ENCODE results near the gene MRPS21. TPM values are rescaled to one million over a fixed set of nuclear protein-coding genes. Genes with fewer than 3 reads are reported as not detected.

Gene MRPS21
- polyA plus RNA-seq, 2 of the 4 experiments (the other 2 are of a cell fraction) = 95.7 to 113 TPM

DNA sequence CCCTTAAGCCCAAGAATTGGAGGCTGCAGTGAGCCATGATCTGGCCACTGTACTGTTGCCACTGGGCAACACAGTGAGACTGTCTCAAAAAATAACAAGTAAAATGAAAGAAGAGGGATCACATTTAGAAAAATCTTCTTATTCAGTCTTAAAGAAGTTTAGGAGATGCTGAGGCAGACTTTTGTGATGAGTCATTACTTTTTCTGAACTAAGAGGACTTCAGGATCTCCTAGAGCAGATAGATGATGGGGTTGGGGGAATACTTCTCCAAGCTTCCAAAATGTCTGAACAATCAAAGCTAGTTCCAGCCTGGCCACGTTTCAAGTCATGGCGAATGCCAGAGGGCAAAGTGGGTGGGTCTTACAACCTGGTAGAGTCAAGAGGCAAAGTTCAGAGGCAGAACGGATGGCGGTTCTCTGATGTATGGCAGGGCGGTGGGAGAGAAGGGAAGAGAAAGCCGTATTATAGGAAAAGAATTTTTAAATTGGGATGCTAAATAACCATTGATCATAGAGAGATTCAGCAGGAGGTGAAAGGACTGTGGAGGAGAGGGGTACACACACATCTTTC lies 13.4 kb upstream of the MRPS21 start:
- no peak for FAIRE-seq
- H3K27ac ChIP-seq = peak overlapping the region in 1 of 2 experiments; percentile 78; a peak in 1 of 6 replicates
- ATAC-seq = no peak
- peak overlapping the region; percentile 95 for H3K4me2 ChIP-seq
- no peak overlapping the region for H3K4me3 ChIP-seq
- DNase-seq (ENCODE audit: low read depth in 1 of 2, low spot score in 1 of 2) = no peak
- 72% methylated on average over 6 of the region's 6 CpGs for WGBS (ENCODE audit: missing lambda C conversion rate)
- H3K4me1 ChIP-seq = peaks cover 13% of the 10 kb centered on the region; the same call in 2 of the 3 replicates
- ChIA-PET CTCF (interaction anchor here (0.6 to 13.0 kb wide), 7 partner anchors 9 to 476 kb away, joined by 3 to 172 read pairs (median 6); partner anchors contain the start of genes APH1A, C1orf54 and CA14), POLR2A (interaction anchor here (0.9 kb wide), 1 partner anchor 11 kb away, joined by 6 read pairs; the partner anchor contains the start of gene APH1A)
- TF ChIP-seq HMGXB4 (CRISPR knock-in tag; IDR thresholded peaks at IDR 0.05; ENCODE audit: borderline replicate concordance) (no peak), BHLHE40 (IDR thresholded peaks at IDR 0.05; ENCODE audit: low read depth, low read length) (no peak), MYC (IDR thresholded peaks at IDR 0.05; ENCODE audit: borderline replicate concordance, low read length) (no peak), NFE2L2 (conservative IDR thresholded peaks at IDR 0.05; ENCODE audit: low read length) (0 out of 2 replicates have a peak, but pooled peaks have one; percentile 33), MAFK (IDR thresholded peaks at IDR 0.05; ENCODE audit: partially characterized antibody) (peak; percentile 83)
- TF ChIP-seq, protein P1, sequence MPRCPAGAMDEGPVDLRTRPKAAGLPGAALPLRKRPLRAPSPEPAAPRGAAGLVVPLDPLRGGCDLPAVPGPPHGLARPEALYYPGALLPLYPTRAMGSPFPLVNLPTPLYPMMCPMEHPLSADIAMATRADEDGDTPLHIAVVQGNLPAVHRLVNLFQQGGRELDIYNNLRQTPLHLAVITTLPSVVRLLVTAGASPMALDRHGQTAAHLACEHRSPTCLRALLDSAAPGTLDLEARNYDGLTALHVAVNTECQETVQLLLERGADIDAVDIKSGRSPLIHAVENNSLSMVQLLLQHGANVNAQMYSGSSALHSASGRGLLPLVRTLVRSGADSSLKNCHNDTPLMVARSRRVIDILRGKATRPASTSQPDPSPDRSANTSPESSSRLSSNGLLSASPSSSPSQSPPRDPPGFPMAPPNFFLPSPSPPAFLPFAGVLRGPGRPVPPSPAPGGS (IDR thresholded peaks at IDR 0.05) = no peak
- TF ChIP-seq, protein P2, sequence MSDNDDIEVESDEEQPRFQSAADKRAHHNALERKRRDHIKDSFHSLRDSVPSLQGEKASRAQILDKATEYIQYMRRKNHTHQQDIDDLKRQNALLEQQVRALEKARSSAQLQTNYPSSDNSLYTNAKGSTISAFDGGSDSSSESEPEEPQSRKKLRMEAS (IDR thresholded peaks at IDR 0.05) = no peak
- H3K9me3 ChIP-seq = no peaks in the 10 kb centered on the region; the same call in 2 of the 3 replicates

DNA sequence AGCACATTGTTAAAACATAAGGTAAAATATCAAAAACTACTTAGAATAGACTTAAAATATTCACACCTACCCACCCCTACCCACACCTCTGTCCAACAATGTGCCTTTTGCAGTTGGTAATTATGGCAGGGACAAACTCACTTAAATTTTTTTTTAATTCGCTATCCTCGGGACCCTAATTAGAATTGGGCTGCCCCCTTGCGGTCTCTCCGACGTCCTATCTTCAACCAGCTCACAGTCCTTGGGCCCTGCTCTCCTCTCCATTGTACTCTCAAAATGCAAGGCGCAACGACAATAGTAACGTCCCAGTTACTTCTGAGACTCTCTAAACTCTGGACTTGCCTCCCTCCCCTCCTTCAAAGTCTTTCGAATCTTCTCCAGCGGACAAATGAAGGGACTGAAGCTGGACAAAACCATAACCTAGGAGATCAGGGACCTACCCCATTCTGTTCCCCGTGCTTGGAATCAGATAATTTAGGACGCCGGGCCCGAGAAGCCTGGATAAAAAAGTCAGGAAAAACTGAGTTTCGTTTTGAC lies 12.4 kb upstream of the MRPS21 start:
- Histone ChIP-seq H3K4me1 (peaks cover 13% of the 10 kb centered on the region; the same call in 2 of the 3 replicates), H3K9me3 (no peaks in the 10 kb centered on the region; the same call in 2 of the 3 replicates), H3K4me3 (peak overlapping the region; percentile 52), H3K27ac (peak overlapping the region; percentile 77 to 78), H3K4me2 (peak overlapping the region; percentile 95)
- POLR2A ChIA-PET = interaction anchor here (0.9 to 1.2 kb wide), 4 partner anchors 12 to 235 kb away, joined by 3 to 8 read pairs (median 6); partner anchors contain the start of genes APH1A and FALEC
- ATAC-seq = peak; percentile 76 to 91
- no peak for FAIRE-seq
- CTCF ChIA-PET = interaction anchor here (0.6 to 13.0 kb wide), 19 partner anchors 9 to 874 kb away, joined by 3 to 172 read pairs (median 3); partner anchors contain the start of genes APH1A, C1orf54 and CA14
- 2% methylated on average over 15 of the region's 15 CpGs for WGBS (ENCODE audit: missing lambda C conversion rate)
- DNase-seq (ENCODE audit: low read depth in 1 of 2, low spot score in 1 of 2) = peak; percentile 53 to 73
- TF ChIP-seq ZC3H11A (IDR thresholded peaks at IDR 0.05) (no peak), RARB (CRISPR knock-in tag; IDR thresholded peaks at IDR 0.05) (no peak), EP300 (IDR thresholded peaks at IDR 0.05) (no peak), EHMT2 (IDR thresholded peaks at IDR 0.05; ENCODE audit: low read depth) (no peak), KDM1A (IDR thresholded peaks at IDR 0.05; ENCODE audit: low read depth) (no peak), NPAS2 (CRISPR knock-in tag; IDR thresholded peaks at IDR 0.05; ENCODE audit: borderline replicate concordance) (no peak), SMC3 (IDR thresholded peaks at IDR 0.05) (peak; percentile 70), REST (IDR thresholded peaks at IDR 0.05) (no peak), MYC (IDR thresholded peaks at IDR 0.05; ENCODE audit: borderline replicate concordance, low read length) (no peak), HOXA7 (CRISPR knock-in tag; IDR thresholded peaks at IDR 0.05) (no peak), ZSCAN20 (CRISPR knock-in tag; IDR thresholded peaks at IDR 0.05) (no peak), CHD2 (IDR thresholded peaks at IDR 0.05; ENCODE audit: low read length, partially characterized antibody) (no peak), JUN (IDR thresholded peaks at IDR 0.05) (no peak), ESRRA (IDR thresholded peaks at IDR 0.05; ENCODE audit: borderline replicate concordance, low read length) (no peak), PHF8 (IDR thresholded peaks at IDR 0.05; ENCODE audit: borderline replicate concordance, low read depth) (no peak), POLR2AphosphoS2 (conservative IDR thresholded peaks at IDR 0.05; ENCODE audit: low read length) (no peak), RAD21 (conservative IDR thresholded peaks at IDR 0.05 in 1 of 2, IDR thresholded peaks at IDR 0.05 in 1 of 2) (peak; percentile 72 to 74), MAFK (IDR thresholded peaks at IDR 0.05; ENCODE audit: partially characterized antibody) (no peak), JUNB (IDR thresholded peaks at IDR 0.05) (no peak), EHF (CRISPR knock-in tag; IDR thresholded peaks at IDR 0.05) (no peak), CEBPB (IDR thresholded peaks at IDR 0.05) (no peak)
- TF ChIP-seq, protein P3, sequence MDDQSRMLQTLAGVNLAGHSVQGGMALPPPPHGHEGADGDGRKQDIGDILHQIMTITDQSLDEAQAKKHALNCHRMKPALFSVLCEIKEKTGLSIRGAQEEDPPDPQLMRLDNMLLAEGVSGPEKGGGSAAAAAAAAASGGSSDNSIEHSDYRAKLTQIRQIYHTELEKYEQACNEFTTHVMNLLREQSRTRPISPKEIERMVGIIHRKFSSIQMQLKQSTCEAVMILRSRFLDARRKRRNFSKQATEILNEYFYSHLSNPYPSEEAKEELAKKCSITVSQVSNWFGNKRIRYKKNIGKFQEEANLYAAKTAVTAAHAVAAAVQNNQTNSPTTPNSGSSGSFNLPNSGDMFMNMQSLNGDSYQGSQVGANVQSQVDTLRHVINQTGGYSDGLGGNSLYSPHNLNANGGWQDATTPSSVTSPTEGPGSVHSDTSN (IDR thresholded peaks at IDR 0.05) = no peak
- TF ChIP-seq, protein P2 (IDR thresholded peaks at IDR 0.05) = no peak

Measured in A549 (cell line).